ENCODE data around the gene CHIT1. TPM values are rescaled to one million over a fixed set of nuclear protein-coding genes. Genes with fewer than 3 reads are reported as not detected.

The CHIT1 gene
- total RNA-seq, 3 donors from 2014 or later, result 0.05 to 0.23 TPM; not detected in 1

DNA sequence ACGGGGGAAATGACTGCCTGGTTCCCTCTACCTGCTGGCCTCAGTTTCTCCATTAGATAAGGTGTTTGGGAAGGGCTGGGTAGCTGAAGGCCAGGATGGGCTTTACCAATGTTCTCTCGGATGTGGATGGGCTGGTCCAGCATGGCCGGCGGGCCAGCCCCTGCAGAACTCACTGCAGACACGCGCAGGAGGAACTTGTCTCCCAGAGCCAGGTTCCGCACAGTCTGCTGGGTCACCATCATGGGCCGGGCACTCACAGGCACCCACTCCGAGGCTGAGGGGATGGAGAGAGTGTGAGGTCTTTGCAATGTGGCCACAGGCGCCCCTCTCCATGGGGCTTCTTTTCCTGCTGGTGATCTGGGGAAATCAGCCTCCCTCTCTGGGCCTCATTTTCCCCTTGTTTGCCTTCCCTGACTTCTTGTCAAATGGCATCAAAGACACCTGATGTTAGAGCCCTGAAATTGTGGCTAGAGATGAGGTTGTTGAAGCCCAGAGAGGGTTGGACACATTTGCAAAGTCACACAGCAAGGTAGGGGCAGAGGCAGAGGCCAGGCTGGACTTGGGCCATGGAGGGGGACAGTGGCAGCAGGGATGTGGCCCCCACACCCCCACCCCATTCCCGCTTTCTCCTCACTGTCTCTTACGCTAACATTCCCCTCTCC is 55.0 kb downstream of the CHIT1 start:
- Mint-ChIP-seq H3K36me3 (ENCODE audit: insufficient read depth) (no peaks in the 10 kb centered on the region), H3K9me3 (no peaks in the 10 kb centered on the region), H3K4me3 (no peak overlapping the region), H3K4me1 (ENCODE audit: low read depth) (no peaks in the 10 kb centered on the region), H3K27me3 (ENCODE audit: low read depth) (peaks cover 5% of the 10 kb centered on the region)
- ATAC-seq (no peak), DNase-seq (no peak)

DNA sequence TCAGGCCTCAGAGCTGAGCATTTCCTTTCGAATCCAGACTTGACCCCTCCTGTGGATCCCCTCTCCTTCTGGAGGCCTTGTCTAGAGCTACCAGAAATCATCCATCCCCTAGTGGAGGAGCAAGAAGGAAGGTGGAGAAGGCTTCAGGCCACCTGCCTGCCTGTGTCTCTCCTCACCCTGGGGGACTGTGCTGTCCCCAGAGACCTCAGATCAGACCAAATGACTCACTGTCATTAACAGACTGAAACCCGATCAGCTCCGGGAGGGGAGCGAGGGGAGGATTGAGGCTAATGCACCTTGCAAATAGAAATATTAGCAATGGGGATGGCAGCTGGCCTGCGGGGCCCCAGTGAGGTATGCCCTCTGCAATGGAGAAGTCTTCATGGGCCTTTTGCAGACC is 55.9 kb downstream of the CHIT1 start:
- ATAC-seq (no peak), DNase-seq (no peak)
- H3K9me3 Mint-ChIP-seq, result no peaks in the 10 kb centered on the region
- no peak overlapping the region for H3K4me3 Mint-ChIP-seq
- H3K36me3 Mint-ChIP-seq (ENCODE audit: insufficient read depth), result no peaks in the 10 kb centered on the region
- H3K4me1 Mint-ChIP-seq (ENCODE audit: low read depth), result no peaks in the 10 kb centered on the region
- H3K27me3 Mint-ChIP-seq (ENCODE audit: low read depth), result peaks cover 5% of the 10 kb centered on the region

DNA sequence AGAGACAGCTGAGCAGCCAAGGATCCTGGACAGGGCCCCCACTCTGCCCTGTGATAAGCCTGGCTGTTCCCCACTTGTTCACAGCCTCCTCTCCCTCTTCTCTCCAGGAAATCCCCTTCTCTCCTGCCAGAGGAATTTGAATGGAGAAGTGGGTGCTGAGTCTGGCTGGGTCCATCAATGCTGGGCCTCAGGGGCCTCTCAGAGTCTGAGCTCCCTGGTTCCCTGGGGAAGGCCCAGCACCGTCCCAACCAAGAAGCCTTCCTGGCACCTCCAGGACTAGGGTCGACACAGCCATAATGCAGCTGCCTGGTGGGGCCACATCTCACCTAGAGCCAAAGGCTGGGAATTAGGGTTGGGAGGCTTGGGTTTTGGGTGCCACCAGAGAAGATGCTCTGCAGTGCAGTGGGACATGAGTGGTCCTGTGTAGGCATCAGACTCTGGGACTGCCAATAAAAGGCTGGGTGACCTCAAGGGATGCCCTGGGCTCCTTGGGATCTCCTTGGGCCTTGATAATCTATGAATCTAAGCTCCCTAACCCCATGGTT is 56.4 kb downstream of the CHIT1 start:
- Mint-ChIP-seq H3K4me3 (no peak overlapping the region), H3K36me3 (ENCODE audit: insufficient read depth) (no peaks in the 10 kb centered on the region), H3K27me3 (ENCODE audit: low read depth) (peaks cover 5% of the 10 kb centered on the region), H3K9me3 (no peaks in the 10 kb centered on the region), H3K4me1 (ENCODE audit: low read depth) (no peaks in the 10 kb centered on the region)
- ATAC-seq (no peak), DNase-seq (no peak)

DNA sequence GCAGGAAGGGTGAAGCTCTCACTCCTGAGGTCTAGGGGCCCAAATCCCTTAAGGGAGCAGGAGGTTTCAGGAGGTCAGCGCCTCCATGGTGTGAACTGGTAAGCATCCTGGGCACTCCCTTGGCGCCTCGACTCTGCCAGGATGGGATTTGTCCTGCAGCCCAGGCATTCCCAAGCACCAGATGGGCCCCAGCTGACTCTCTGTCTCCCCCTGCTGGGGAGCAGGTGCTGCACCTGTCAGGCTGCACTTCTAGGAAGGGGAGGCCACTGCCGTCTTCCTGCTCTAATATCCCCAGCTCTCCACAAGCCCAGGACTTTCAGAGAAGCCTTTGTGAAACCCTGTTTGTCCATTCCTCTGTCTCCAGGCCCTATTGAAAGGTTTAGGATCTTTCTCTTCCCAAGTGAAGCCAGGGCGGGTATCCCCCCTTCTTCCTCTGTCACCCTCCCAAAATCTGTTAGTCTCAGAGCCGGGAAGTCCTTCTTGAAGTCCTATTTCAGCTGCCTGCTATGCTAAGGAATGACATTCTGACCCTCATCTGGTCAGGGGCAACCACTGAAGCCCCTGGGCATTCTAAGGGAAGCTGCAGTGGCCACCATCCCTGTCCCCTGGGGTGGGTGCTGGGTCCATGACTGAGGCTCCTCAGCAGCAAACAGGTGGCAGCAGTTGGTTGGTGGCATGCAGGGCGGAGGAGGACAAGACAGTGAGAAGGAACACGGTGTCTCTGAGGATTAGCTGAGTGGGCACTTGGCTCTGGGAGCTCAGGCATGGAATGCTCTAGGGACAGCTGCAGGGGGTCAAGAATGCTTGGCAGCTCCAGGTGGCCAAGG is 57.1 kb downstream of the CHIT1 start:
- peaks cover 3% of the 10 kb centered on the region for H3K27me3 Mint-ChIP-seq (ENCODE audit: low read depth)
- DNase-seq, result peak; percentile 29

DNA sequence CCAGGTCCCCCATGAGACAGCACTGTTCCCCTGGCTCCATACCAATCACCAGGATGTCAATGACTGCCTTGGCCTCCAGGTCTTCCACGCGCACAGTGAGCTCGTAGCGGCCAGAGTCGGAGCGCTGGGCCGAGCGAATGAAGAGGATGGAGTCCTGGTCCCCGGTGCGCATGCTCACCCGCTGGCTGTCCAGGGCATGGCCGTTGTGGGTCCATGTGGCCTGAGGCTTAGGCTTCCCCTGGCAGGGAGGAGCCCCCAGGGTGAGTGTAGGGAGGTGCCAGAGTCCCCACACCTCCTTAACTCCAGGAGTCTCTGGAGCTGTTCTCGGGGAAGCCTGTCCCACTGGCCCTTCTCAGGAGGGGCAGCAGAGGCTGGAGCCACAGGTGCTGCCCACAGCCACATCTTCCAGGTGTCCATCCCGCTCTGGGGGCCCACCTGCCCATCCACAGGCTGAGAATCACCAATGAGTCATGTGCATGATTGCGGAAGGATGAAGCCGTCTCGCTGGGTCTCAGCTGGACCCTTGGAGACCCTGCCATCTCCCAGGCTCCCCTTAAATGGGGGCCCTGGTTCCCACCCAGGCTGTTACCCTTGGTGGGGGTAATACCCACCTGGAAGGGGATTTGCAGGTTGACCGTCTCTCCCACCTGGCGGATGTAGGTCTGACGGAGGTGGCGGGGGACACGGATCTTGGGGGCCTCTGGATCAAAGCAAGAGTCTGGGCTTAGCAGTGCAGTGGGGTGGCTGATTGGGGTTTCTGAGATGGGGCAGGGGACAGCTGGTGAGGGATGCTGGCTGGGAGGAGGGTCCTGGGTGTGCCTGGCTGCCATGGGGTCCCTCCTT is 57.9 kb downstream of the CHIT1 start:
- H3K4me1 Mint-ChIP-seq (ENCODE audit: low read depth), result no peaks in the 10 kb centered on the region
- no peak for ATAC-seq
- H3K4me3 Mint-ChIP-seq, result no peak overlapping the region
- DNase-seq, result no peak
- peaks cover under 1% of the 10 kb centered on the region for H3K27me3 Mint-ChIP-seq (ENCODE audit: low read depth)
- H3K36me3 Mint-ChIP-seq (ENCODE audit: insufficient read depth), result no peaks in the 10 kb centered on the region
- no peaks in the 10 kb centered on the region for H3K9me3 Mint-ChIP-seq

More for the DNA sequence above, 57.1 kb downstream of the CHIT1 start:
- Mint-ChIP-seq H3K4me3 (no peak overlapping the region), H3K9me3 (no peaks in the 10 kb centered on the region), H3K4me1 (ENCODE audit: low read depth) (no peaks in the 10 kb centered on the region), H3K36me3 (ENCODE audit: insufficient read depth) (no peaks in the 10 kb centered on the region)
- ATAC-seq, result peak in 1 of 2 donors; percentile 48

DNA sequence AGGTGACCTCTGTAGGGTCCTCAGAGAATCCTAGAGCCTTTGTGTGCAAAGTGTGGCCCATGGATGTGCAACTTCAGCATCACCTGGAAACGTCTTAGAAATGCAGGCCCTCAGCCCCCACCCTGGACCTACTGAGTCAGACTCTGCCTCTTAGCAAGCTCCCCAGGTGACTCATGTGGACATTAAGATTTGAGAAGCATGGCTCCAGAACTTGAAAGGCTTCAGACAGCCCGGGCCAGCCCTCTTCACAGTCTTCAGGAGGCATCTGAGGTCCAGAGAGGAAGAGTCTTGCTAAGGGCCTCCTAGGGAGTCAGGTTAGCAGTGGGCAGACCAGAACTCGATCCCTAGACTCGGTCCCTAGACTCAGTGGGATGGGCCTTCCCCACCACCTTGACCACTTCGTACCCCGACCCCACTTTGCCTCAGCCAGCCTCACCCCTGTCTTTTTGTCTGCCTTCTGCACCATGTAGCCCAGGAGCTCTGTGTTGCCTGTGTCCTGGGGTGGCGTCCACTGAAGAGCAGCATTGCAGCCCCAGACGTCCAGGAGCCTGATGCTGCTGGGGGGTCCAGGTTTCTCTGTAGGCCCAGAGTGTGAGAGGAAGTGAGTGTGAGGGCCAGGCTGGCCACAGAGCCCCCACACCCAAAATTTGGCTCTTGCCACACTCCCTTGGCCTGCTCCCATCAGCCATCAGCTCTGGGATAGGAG is 58.7 kb downstream of the CHIT1 start:
- H3K36me3 Mint-ChIP-seq (ENCODE audit: insufficient read depth), result no peaks in the 10 kb centered on the region
- H3K4me1 Mint-ChIP-seq (ENCODE audit: low read depth), result no peaks in the 10 kb centered on the region
- no peak overlapping the region for H3K4me3 Mint-ChIP-seq
- ATAC-seq (no peak), DNase-seq (no peak)
- no peaks in the 10 kb centered on the region for H3K27me3 Mint-ChIP-seq (ENCODE audit: low read depth)
- H3K9me3 Mint-ChIP-seq, result no peaks in the 10 kb centered on the region

DNA sequence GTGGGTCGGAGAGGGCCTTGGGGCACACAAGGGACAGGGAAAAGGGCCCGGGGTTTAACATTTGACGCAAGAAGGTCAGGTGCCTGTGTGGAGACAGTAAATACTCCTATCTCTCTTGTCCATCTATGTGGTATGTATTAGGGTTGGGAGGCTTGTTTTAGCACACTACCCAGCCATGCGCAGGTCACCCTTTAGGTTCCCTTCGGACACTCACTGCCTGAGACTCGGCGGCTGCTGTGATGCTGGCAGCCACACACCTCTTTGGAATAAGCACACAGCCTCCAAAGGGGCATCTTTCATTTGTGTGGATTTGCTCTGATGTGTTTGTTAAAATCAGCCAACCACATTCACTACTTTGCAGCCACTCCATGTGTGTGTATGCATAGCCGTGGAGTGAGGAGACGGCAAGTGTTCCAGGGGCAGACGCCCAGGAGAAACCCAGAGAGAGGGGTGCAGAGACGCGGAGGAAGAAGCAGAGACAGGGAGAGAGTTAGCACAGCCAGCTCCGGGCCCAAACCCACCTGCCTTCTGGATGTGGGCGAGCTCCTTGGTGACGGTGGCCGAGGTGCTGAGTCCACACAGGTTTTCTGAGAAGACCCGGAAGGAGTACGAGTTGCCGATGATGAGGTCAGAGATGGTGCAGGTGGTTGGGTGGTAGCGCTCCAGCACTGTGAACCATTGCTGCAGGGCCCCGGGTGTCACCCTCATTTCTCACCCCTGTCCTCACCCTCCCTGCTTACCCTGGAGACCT is 59.5 kb downstream of the CHIT1 start:
- Mint-ChIP-seq H3K4me1 (ENCODE audit: low read depth) (no peaks in the 10 kb centered on the region), H3K27me3 (ENCODE audit: low read depth) (peaks cover 5% of the 10 kb centered on the region), H3K4me3 (no peak overlapping the region), H3K9me3 (no peaks in the 10 kb centered on the region), H3K36me3 (ENCODE audit: insufficient read depth) (no peaks in the 10 kb centered on the region)
- DNase-seq, result no peak
- ATAC-seq, result no peak

DNA sequence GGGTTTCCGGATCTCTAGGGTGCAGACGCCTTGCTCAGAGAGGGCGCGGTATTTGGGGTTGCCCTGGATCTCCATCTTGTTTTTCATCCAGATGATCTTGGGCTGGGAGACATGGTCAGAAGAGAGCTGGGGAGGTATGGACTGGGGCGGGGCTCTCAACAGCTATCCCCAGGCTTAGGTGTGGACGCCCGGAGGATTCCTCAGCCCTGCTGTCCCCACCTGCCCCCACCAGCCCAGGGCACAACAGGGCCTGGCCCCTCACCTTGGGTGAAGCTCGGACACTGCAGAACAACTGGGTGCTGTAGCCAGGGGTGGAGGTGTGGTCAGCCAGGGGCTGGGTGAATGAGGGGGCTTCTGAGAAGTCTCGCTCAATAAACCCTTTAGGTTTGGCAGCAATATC is 60.5 kb downstream of the CHIT1 start:
- Mint-ChIP-seq H3K36me3 (ENCODE audit: insufficient read depth) (no peaks in the 10 kb centered on the region), H3K27me3 (ENCODE audit: low read depth) (peaks cover 9% of the 10 kb centered on the region), H3K4me3 (no peak overlapping the region), H3K9me3 (no peaks in the 10 kb centered on the region), H3K4me1 (ENCODE audit: low read depth) (no peaks in the 10 kb centered on the region)
- DNase-seq (no peak), ATAC-seq (no peak)

DNA sequence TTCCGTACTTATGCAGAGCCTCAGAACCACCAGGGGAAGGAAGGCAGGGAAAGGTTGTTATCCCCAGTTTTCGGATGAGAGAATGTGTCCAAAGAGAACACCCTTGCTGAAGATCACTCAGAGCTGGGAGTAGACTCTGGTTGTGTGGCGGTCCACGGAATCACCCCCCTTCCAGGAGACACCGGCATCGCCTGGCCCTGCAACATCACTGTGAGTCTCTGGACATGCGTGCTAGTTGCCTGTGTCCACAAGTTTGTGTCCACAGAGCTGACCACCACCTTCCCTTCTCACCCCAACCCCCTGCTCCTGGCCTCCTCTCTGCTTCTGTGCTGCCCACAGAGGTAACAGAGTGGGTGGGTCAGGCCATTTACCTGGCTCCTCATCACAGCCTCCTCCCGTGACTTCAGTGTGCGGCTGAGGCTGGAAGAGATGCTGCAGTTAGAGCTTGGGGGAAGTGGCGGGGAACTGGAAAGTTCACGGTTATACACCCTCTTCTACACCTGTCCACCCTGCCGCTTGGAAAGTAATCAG is 61.2 kb downstream of the CHIT1 start:
- H3K36me3 Mint-ChIP-seq (ENCODE audit: insufficient read depth), result no peaks in the 10 kb centered on the region
- H3K27me3 Mint-ChIP-seq (ENCODE audit: low read depth), result peaks cover 10% of the 10 kb centered on the region
- no peaks in the 10 kb centered on the region for H3K4me1 Mint-ChIP-seq (ENCODE audit: low read depth)
- DNase-seq, result no peak
- no peak overlapping the region for H3K4me3 Mint-ChIP-seq
- H3K9me3 Mint-ChIP-seq, result no peaks in the 10 kb centered on the region
- no peak for ATAC-seq

DNA sequence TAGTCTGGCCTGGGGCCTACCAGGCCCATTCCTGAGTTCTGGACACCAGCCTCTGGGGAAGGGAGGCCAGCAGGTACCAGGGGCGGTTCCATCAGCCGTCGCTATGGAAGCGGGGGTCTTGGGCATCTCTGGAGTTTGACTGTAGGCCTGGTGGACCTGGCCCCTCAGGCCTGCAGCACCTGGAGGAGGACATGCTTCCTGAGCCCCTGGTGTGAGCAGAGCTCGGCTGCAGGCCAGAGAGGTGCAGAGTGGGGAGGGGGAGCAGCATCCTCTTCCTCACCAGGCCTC is 61.6 kb downstream of the CHIT1 start:
- peaks cover 12% of the 10 kb centered on the region for H3K27me3 Mint-ChIP-seq (ENCODE audit: low read depth)
- no peak overlapping the region for H3K4me3 Mint-ChIP-seq
- no peaks in the 10 kb centered on the region for H3K4me1 Mint-ChIP-seq (ENCODE audit: low read depth)
- no peak for ATAC-seq
- no peaks in the 10 kb centered on the region for H3K9me3 Mint-ChIP-seq
- H3K36me3 Mint-ChIP-seq (ENCODE audit: insufficient read depth), result no peaks in the 10 kb centered on the region
- no peak for DNase-seq

DNA sequence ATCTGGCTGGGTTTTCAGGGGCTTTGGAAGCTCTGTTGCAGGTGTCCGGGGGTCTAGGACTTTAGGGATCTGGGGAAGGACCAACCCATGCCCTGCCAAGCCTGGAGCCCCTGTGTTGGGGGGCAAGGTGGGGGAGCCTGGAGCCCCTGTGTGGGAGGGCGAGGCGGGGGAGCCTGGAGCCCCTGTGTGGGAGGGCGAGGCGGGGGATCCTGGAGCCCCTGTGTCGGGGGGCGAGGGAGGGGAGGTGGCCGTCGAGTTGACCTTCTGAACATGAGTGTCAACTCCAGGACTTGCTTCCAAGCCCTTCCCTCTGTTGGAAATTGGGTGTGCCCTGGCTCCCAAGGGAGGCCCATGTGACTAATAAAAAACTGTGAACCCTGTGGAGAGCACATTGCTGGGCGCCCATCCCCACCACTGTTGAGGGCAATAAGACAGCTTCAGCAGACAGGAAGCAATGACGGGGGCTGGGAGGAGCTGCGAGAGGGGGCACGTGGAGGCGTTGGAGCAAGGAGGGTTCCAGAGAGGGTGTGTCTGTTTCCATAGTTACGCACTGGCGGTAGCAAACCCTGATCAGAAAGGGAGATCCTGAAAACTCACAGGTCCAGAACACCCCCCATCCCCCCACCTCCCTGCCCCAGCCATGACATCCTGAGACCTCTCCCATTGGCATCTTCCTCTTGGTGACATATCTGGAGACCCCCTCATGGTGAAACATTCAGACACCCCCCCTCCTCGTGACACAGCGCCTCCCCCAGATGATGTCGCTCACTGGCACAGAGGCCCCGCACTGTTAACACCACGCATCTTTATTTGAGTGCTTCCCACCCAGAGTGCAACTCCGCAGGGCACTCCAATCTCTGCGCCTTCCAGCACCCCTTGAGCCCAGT is 62.2 kb downstream of the CHIT1 start:
- Mint-ChIP-seq H3K9me3 (no peaks in the 10 kb centered on the region), H3K4me3 (no peak overlapping the region), H3K27me3 (ENCODE audit: low read depth) (peaks cover 15% of the 10 kb centered on the region), H3K36me3 (ENCODE audit: insufficient read depth) (no peaks in the 10 kb centered on the region), H3K4me1 (ENCODE audit: low read depth) (no peaks in the 10 kb centered on the region)
- ATAC-seq, result no peak
- DNase-seq, result no peak

DNA sequence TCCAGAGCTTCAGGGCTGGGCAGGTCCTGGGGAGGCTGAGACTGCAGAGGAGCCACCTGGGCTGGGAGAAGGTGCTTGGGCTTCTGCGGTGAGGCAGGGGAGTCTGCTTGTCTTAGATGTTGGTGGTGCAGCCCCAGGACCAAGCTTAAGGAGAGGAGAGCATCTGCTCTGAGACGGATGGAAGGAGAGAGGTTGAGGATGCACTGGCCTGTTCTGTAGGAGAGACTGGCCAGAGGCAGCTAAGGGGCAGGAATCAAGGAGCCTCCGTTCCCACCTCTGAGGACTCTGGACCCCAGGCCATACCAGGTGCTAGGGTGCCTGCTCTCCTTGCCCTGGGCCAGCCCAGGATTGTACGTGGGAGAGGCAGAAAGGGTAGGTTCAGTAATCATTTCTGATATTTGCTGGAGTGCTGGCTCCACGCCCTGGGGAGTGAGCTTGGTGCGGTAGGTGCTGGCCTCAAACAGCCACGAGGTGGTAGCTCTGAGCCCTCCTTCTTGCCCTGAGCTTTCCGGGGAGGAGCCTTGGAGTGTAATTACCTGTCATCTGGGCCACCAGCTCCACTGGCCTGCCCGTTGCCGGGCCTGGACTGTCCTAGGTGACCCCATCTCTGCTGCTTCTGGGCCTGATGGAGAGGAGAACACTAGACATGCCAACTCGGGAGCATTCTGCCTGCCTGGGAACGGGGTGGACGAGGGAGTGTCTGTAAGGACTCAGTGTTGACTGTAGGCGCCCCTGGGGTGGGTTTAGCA is 63.1 kb downstream of the CHIT1 start:
- Mint-ChIP-seq H3K27me3 (ENCODE audit: low read depth) (peaks cover 15% of the 10 kb centered on the region), H3K4me1 (ENCODE audit: low read depth) (no peaks in the 10 kb centered on the region), H3K4me3 (no peak overlapping the region), H3K9me3 (no peaks in the 10 kb centered on the region), H3K36me3 (ENCODE audit: insufficient read depth) (no peaks in the 10 kb centered on the region)
- ATAC-seq (no peak), DNase-seq (no peak)
